Skeletal muscle tissue (tissue), 4 donors: ENCODE measurements around the gene PTK6. TPM values are rescaled to one million over a fixed set of nuclear protein-coding genes. Genes with fewer than 3 reads are reported as not detected.

Experiments
- H3K27ac ChIP-seq: one replicate; pipeline ENCODE4 v1.7.0; 2013; ENCODE audit warnings: mild to moderate bottlenecking, low read depth, low read length, inconsistent platforms
- H3K27me3 ChIP-seq, 3 donors: one replicate each; pipeline ENCODE4 v1.7.0; 2013; ENCODE audit warnings: low read length in 3 of 3; ENCODE audit not compliant: control insufficient read depth in 3 of 3, insufficient read depth in 3 of 3
- H3K36me3 ChIP-seq, 3 donors: one replicate each; pipeline ENCODE4 v1.7.0; 2013; ENCODE audit warnings: low read length in 3 of 3; ENCODE audit not compliant: control insufficient read depth in 3 of 3, insufficient read depth in 3 of 3
- H3K4me1 ChIP-seq, 3 donors: one replicate each; pipeline ENCODE4 v1.7.0; 2013; ENCODE audit warnings: low read length in 3 of 3, mild to moderate bottlenecking in 3 of 3; ENCODE audit not compliant: control insufficient read depth in 3 of 3, insufficient read depth in 3 of 3
- H3K4me3 ChIP-seq, 3 donors: one replicate each; pipeline ENCODE4 v1.7.0; 2013; ENCODE audit warnings: low read length in 3 of 3
- H3K9ac ChIP-seq, 3 donors: one replicate each; pipeline ENCODE4 v1.7.0; 2013; ENCODE audit warnings: low read length in 3 of 3, mild to moderate bottlenecking in 3 of 3, moderate library complexity in 2 of 3, low read depth in 1 of 3
- H3K9me3 ChIP-seq, 3 donors: one replicate each; pipeline ENCODE4 v1.7.0; 2013; ENCODE audit warnings: low read length in 3 of 3; ENCODE audit not compliant: control insufficient read depth in 3 of 3
- total RNA-seq: library from RNA; depleted of rRNA; stranded (reverse); fragments of >200 nt; gene quantifications from one replicate; pipeline ENCODE4 v1.2.3, GENCODE V29; 2014
- donor health status: Osteomylitis.

Gene PTK6
- total RNA-seq, 1 donor from 2014 or later = not detected

DNA sequence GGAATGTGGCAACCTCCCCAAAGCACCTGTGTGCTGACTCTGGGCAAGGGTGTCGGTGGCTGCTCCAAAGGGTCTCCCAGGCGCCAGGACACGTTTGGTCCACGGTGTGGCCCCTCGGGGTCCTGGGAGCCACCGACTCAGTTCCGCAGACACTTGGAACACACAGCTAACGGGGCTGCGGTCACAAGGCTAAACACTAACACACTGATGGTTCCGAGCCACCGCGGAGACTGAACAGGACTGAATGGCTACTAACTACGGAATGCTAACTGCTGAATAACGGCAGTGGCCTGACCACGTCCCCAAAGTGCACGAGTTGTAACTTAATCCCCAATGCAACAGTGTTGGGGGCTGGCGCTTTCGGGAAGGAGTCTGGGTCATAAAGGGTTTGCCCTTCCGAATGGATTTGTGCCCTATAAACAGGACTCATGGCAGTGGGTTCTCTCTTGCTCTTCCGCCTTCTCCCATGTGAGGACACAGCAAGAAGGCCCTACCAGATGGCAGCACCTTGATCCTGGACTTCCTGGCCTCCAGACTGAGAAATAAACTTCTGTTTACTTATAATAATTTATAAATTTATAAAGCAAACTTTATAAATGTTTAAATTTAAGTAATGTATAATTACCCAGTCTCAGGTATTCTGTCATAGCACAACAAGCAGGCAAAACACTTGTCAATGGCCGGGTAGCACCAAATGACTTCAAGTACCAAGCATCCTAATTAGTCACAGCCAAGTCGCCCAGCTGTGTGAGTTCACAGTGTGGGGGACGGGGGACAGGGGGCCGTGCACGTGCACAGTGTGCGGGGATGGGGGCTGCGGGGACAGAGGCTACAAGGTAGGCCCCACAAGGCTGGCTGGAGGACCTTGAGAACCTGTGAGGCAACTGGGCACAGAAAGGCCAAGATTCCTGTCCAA lies 36.0 kb downstream of the PTK6 start:
- peak overlapping the region; percentile 51 to 70 (median 54) for H3K4me3 ChIP-seq
- peak overlapping the region; percentile 99 for H3K27ac ChIP-seq
- peaks cover 29 to 50% (median 45%) of the 10 kb centered on the region in 3 donors for H3K4me1 ChIP-seq

DNA sequence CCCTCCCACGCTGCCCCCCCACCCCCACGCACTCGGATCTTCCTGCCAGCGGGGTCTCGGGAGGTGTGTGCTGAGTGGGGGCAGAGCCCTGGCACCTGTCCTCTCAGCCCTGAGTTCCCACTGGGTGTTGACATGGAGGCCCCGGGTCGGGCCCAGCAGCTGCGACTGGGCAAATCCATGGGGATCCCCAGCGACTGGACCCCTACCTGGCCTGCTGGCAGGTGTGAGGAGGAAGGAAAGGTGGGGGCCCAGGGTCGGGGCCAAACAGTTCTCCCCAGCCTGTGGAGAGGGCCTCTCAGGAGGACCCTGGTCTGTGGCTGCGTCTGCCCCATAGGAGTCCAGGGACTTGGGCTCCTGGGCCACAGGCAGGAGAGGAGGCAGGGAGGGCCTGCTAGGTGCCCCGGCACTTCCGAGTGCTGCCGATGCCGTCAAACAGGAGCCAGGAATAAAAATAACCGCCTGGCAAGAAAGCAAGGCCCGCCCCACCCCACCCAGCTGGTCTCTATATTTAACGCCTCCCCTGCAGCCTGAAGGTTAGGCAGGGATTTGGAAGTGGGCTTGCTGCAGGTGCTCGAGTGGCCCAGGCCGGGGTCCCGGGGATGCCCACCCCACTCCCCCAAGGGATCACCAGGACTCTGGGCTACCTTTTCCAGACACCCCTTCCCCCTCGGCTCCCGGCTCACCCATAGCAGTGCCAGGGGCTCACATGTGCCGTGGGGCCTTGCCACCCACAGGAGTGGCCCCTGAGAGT lies 36.9 kb downstream of the PTK6 start:
- Histone ChIP-seq H3K36me3 (peaks cover under 1 to 19% (median 7%) of the 10 kb centered on the region in 3 donors), H3K4me3 (peak overlapping the region; percentile 51 to 70 (median 63)), H3K4me1 (peaks cover 36 to 57% (median 53%) of the 10 kb centered on the region in 3 donors), H3K27me3 (peaks cover 0 to 16% (median 4%) of the 10 kb centered on the region in 3 donors), H3K9ac (peak overlapping the region; percentile 84 to 96 (median 87)), H3K27ac (peak overlapping the region; percentile 99), H3K9me3 (peaks cover 0 to 6% (median 2%) of the 10 kb centered on the region in 3 donors)

More for the DNA sequence above, 36.0 kb downstream of the PTK6 start:
- Histone ChIP-seq H3K9me3 (peaks cover 0 to 8% (median 7%) of the 10 kb centered on the region in 3 donors), H3K9ac (peak overlapping the region; percentile 84 to 96 (median 87)), H3K27me3 (peaks cover 0 to 16% (median 4%) of the 10 kb centered on the region in 3 donors), H3K36me3 (peaks cover 0 to 12% (median 0%) of the 10 kb centered on the region in 3 donors)

DNA sequence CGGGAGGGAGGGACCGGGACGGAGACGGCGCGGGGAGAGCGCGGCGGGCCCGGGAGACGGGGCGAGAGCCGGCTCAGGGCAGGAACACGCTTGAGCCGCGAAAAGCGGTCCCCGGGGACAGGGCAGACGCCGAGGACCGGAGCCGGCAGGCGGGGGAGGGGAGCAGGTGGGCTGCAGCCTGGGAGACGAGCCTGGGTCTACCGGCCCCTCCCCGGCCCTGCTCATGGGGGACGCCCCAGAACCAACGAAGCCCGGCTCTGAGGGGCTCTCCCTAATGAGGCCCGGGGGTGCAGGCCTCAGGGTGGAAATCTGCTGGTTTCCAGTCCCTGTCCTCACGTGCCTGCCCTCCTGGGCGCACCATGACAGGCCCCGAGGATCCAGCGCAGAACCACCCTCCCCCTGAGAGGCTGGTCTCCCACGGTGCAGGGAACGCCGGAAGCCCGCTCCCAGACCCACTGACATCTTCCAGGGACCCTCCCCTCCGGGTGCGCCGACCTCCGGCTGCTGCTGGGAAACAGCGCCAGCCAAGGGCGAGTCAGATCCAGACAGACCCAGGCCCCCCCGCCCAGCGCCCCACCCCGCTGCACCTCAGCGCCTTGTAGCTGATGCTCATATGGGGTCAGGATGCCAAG lies 37.7 kb downstream of the PTK6 start:
- Histone ChIP-seq H3K4me3 (peak overlapping the region in 2 of 3 donors; percentile 63 to 70), H3K4me1 (peaks cover 41 to 66% (median 62%) of the 10 kb centered on the region in 3 donors), H3K9me3 (no peaks in the 10 kb centered on the region)

DNA sequence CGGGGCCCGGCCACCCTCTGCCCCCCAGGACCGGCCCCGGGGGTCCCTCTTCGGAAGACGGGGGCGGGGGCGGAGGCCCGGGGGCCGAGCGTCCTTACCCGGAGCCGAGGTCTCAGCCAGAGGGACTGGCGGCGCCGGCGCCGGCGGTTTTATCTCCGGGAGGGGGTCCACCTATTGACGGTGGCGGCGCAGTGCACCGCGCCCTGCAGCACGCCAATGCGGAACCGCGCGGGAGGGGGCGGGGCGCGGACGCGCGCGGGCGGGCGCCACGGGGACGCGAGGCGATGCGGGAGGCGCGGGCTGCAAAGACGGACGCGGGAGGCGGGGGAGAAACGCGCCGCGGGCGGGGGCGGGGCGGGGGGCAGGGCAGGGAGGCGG lies 38.2 kb downstream of the PTK6 start, which contains the start of gene EEF1A2:
TSS of gene EEF1A2 (minus strand) at position 124 of the 378 bp plus-strand sequence. CDS start 1,320 bp downstream, outside the sequence.
- Histone ChIP-seq H3K4me1 (peaks cover 44 to 71% (median 67%) of the 10 kb centered on the region in 3 donors), H3K27ac (peak within 1 kb of the TSS; percentile 99), H3K27me3 (peaks cover 0 to 16% (median 4%) of the 10 kb centered on the region in 3 donors), H3K9me3 (no peaks in the 10 kb centered on the region), H3K36me3 (peaks cover 7 to 32% (median 21%) of the 10 kb centered on the region in 3 donors), H3K4me3 (peak within 1 kb of the TSS; percentile 73 to 88 (median 85)), H3K9ac (peak within 1 kb of the TSS; percentile 84 to 95 (median 94))

More for the DNA sequence above, 37.7 kb downstream of the PTK6 start:
- H3K27me3 ChIP-seq = peaks cover 0 to 16% (median 4%) of the 10 kb centered on the region in 3 donors
- H3K36me3 ChIP-seq = peaks cover 4 to 27% (median 16%) of the 10 kb centered on the region in 3 donors
- H3K27ac ChIP-seq = peak overlapping the region; percentile 99
- H3K9ac ChIP-seq = peak overlapping the region; percentile 84 to 94 (median 87)

DNA sequence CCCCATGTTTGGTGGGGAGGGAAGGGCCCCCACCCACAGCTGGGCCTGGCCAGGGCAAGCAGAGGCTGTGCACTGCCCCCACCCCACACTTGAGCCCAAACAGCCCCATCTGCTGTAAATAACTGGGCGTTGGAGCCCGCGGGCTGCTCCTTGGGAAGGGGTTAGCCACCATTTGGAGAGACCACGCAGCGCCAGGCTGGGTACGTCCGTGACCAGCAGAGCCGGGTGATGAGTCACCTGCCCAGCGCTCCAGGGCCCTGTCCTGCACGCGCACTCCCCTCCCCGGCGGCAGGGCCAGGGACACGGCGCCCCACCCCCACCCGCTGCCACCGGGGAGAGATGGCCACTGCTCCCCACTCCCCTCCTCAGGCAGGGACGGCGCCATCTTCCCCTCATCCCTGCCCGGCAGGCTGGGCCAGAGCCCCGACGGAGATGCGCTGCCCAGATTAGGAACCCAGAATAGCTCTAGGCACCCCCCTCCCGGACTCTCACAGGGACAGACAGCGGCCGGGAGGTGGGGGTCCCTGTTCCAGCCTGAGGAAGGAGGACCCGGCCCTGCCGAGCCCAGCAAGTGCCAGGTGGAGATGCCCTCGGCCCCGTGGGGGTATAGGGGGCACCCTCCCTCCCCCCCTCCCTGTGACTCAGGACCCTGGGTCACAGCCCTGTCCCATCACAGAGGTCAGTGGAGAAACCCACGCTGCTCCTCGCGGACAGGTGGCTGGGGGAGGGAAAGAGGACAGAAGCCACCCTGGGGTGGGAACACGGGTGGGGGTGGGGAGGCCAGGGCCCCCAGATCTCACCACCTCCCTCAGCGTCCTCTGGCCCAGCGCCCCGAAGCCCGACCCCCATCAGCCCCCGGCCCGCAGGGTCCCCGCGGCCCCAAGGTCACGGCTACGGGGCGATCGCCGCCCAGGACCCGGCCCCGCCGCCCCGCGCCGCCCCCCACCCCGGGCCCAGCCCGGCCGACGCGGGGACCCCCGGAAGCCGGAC lies 38.9 kb downstream of the PTK6 start:
- H3K4me1 ChIP-seq = peaks cover 44 to 75% (median 66%) of the 10 kb centered on the region in 3 donors
- peak overlapping the region; percentile 98 for H3K27ac ChIP-seq
- H3K9me3 ChIP-seq = no peaks in the 10 kb centered on the region
- H3K4me3 ChIP-seq = peak overlapping the region; percentile 73 to 88 (median 85)
- peaks cover 10 to 38% (median 28%) of the 10 kb centered on the region in 3 donors for H3K36me3 ChIP-seq
- H3K9ac ChIP-seq = peak overlapping the region; percentile 84 to 95 (median 94)
- peaks cover 0 to 16% (median 4%) of the 10 kb centered on the region in 3 donors for H3K27me3 ChIP-seq

DNA sequence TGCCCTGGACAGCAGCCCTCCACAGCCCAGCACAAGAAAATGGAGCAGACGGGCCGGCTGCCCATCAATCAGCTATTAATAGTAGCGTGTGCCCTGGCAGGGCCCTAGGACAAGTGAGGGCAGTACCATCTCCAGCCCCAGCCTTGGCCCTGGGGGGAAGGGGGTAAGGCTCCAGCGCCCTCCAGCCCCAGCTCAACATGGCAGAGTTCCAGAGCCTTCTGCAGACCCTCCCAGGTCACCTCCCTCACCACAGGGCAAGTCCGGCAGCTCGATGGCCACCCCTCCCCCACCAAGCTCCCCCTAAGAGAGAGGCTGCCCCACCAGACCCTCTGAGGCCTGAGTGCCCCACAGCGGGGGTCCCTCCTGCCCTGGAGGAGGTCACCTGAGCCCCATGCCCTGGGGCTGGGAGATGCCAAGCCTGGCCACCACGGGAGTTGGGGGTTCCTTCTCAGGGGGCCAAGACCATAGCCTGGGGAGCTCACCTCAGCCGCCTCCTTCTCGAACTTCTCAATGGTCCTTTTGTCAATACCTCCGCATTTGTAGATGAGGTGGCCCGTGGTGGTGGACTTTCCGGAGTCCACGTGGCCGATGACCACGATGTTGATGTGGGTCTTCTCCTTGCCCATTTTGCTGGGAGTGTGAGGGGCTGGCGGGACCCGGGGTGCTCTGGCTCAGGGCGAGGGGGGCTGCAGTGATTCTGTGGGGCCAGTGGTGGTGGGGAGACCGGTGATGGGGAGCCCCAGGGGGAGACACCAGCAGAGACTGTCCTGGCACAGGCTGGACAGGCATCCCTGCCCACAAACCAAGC lies 39.8 kb downstream of the PTK6 start:
- H3K9me3 ChIP-seq = no peaks in the 10 kb centered on the region
- peak overlapping the region; percentile 84 to 95 (median 94) for H3K9ac ChIP-seq
- peaks cover 0 to 16% (median 4%) of the 10 kb centered on the region in 3 donors for H3K27me3 ChIP-seq
- peak overlapping the region; percentile 98 for H3K27ac ChIP-seq
- H3K4me1 ChIP-seq = peaks cover 41 to 69% (median 59%) of the 10 kb centered on the region in 3 donors
- H3K36me3 ChIP-seq = peaks cover 19 to 47% (median 37%) of the 10 kb centered on the region in 3 donors
- H3K4me3 ChIP-seq = peak overlapping the region; percentile 73 to 88 (median 85)

DNA sequence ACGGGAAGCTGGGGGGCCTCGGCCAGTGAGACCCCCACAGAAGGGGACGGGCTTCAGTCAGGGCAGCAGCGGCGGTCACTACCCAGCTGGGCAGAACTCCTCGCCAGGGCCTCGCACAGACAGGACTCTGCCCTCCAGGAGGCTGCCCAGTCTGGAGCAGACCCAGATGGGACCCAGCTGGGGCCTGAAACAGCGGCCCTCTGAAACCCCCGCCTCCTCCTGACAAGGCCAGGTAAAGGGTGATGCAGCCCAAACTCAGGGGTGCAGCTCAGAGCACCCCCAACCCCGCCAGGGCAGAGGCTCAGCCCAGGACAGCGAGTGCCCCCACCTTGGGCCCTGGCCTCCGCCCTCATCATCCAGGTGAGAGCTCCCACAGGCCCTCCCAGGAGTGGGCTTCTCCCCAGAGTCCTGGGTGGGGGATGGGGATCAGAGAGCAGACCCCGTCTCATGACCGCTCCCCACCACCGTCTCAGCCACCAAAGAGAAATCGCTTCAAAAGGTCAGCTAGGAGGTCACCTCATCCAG lies 40.5 kb downstream of the PTK6 start:
- peaks cover 0 to 16% (median 4%) of the 10 kb centered on the region in 3 donors for H3K27me3 ChIP-seq
- no peaks in the 10 kb centered on the region for H3K9me3 ChIP-seq
- H3K4me3 ChIP-seq = peak overlapping the region; percentile 57 to 88 (median 85)
- H3K9ac ChIP-seq = peak overlapping the region; percentile 84 to 95 (median 94)
- peaks cover 25 to 52% (median 43%) of the 10 kb centered on the region in 3 donors for H3K36me3 ChIP-seq
- H3K4me1 ChIP-seq = peaks cover 38 to 68% (median 56%) of the 10 kb centered on the region in 3 donors
- H3K27ac ChIP-seq = peak overlapping the region; percentile 98
